CD4-positive, alpha-beta T cell treated with Interleukin-10 for 1 hour (primary cell): ENCODE measurements around the gene NPHP3.
"Not testable (repeated sequence)": the region's sequence is repeated elsewhere in the genome, so short reads cannot be mapped to it uniquely, and the experiment has no call there.

ENCODE experiments used
- DNase-seq: peaks from one replicate; pipeline ENCODE4 v3.0.0-alpha.2; 2020

The NPHP3 gene

GRCh38 chr3:132642539-132642847 lies 79.7 kb downstream of the NPHP3 start:
- DNase-seq = no peak

GRCh38 chr3:132641837-132642538 lies 80.2 kb downstream of the NPHP3 start:
- DNase-seq = peak; percentile 43

- DNase-seq = not testable (repeated sequence)
These were observed 80.8 kb downstream of the NPHP3 start for GRCh38 chr3:132641427-132641826.

DNA sequence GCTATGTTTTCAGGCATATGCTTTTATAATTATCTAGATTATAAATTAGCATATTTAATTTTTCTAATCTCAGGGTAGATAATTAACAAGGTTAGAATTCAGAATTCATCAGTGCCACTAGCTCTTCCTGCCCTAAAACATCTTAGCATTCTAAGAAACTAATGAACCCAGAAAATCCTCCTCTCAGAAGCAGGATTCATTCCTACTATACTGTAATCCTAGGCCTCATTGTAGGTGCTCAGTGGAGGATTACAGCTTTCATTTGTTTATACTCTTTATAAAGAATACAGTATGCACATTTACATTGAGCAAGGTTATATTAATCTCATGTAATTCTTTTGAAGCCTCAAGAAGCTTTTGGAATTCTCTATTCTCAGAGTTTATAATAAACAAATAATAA lies 83.5 kb downstream of the NPHP3 start:
- DNase-seq = no peak

GRCh38 chr3:132637590-132637989 lies 84.6 kb downstream of the NPHP3 start:
- no peak for DNase-seq

- no peak for DNase-seq
These were observed 87.2 kb downstream of the NPHP3 start for GRCh38 chr3:132635052-132635451.
